ENCODE data around the gene PTPN14.
A peak's percentile ranks its signal among the peaks of the same experiment; 100 is the strongest.

PTPN14 gene

GRCh38 chr1:214550857-214551435 is 456 bp downstream of the PTPN14 start:
- ATAC-seq, result peak; percentile 55

GRCh38 chr1:214550013-214550856 is 1.2 kb downstream of the PTPN14 start:
- peak; percentile 44 for ATAC-seq
- no peak for TF ChIP-seq ZC3H10 (CRISPR knock-in tag; IDR thresholded peaks at IDR 0.05)

More at GRCh38 chr1:214550857-214551435, 456 bp downstream of the PTPN14 start:
- TF ChIP-seq ZNF565 (CRISPR knock-in tag; conservative IDR thresholded peaks at IDR 0.05; ENCODE audit: low read depth), result no peak
- TF ChIP-seq SNAI2 (CRISPR knock-in tag; IDR thresholded peaks at IDR 0.05), result no peak
- no peak for TF ChIP-seq ZFP30 (CRISPR knock-in tag; IDR thresholded peaks at IDR 0.05)
- no peak for TF ChIP-seq OSR1 (CRISPR knock-in tag; IDR thresholded peaks at IDR 0.05)
- no peak for TF ChIP-seq ZFP3 (CRISPR knock-in tag; IDR thresholded peaks at IDR 0.05)
- no peak for TF ChIP-seq PATZ1 (CRISPR knock-in tag; IDR thresholded peaks at IDR 0.05; ENCODE audit: borderline replicate concordance)
- TF ChIP-seq PPARA (CRISPR knock-in tag; IDR thresholded peaks at IDR 0.05; ENCODE audit: borderline replicate concordance), result no peak
- no peak for TF ChIP-seq GLIS3 (CRISPR knock-in tag; IDR thresholded peaks at IDR 0.05)
- TF ChIP-seq ZNF8 (CRISPR knock-in tag; IDR thresholded peaks at IDR 0.05), result no peak
- no peak for TF ChIP-seq CSRNP3 (CRISPR knock-in tag; IDR thresholded peaks at IDR 0.05)
- no peak for TF ChIP-seq TCF4 (CRISPR knock-in tag; IDR thresholded peaks at IDR 0.05; ENCODE audit: borderline replicate concordance)
- TF ChIP-seq ZC3H10 (CRISPR knock-in tag; IDR thresholded peaks at IDR 0.05), result no peak
- no peak for TF ChIP-seq BACH2 (CRISPR knock-in tag; IDR thresholded peaks at IDR 0.05; ENCODE audit: borderline replicate concordance)
- no peak for TF ChIP-seq RARB (CRISPR knock-in tag; IDR thresholded peaks at IDR 0.05)
- no peak for TF ChIP-seq ARNTL (CRISPR knock-in tag; IDR thresholded peaks at IDR 0.05; ENCODE audit: borderline replicate concordance, low read depth)
- no peak for TF ChIP-seq ZNF70 (CRISPR knock-in tag; IDR thresholded peaks at IDR 0.05)
- no peak for TF ChIP-seq TSHZ2 (CRISPR knock-in tag; IDR thresholded peaks at IDR 0.05)
- TF ChIP-seq POU6F1 (CRISPR knock-in tag; IDR thresholded peaks at IDR 0.05; ENCODE audit: borderline replicate concordance, low read depth), result no peak; the same call in 1 of the 2 replicates
- no peak for TF ChIP-seq CSDC2 (CRISPR knock-in tag; IDR thresholded peaks at IDR 0.05)
- TF ChIP-seq ESRRG (CRISPR knock-in tag; IDR thresholded peaks at IDR 0.05), result no peak

- no peak for ATAC-seq
- no peak for TF ChIP-seq PATZ1 (CRISPR knock-in tag; IDR thresholded peaks at IDR 0.05; ENCODE audit: borderline replicate concordance)
- TF ChIP-seq CSRNP3 (CRISPR knock-in tag; IDR thresholded peaks at IDR 0.05), result no peak
- TF ChIP-seq ZFP30 (CRISPR knock-in tag; IDR thresholded peaks at IDR 0.05), result no peak
- TF ChIP-seq ZNF565 (CRISPR knock-in tag; conservative IDR thresholded peaks at IDR 0.05; ENCODE audit: low read depth), result no peak
- no peak for TF ChIP-seq POU6F1 (CRISPR knock-in tag; IDR thresholded peaks at IDR 0.05; ENCODE audit: borderline replicate concordance, low read depth)
- TF ChIP-seq ZC3H10 (CRISPR knock-in tag; IDR thresholded peaks at IDR 0.05), result no peak
- no peak for TF ChIP-seq SNAI2 (CRISPR knock-in tag; IDR thresholded peaks at IDR 0.05)
Observed at GRCh38 chr1:214549604-214550003, 1.8 kb downstream of the PTPN14 start.

All from SK-N-SH treated with all-trans-retinoic acid at 6 μM for 48 hours (cell line).